Stimulated activated CD4-positive, alpha-beta T cell treated with anti-CD3 and anti-CD28 coated beads, Interleukin-15, amount 100 ng/mL, for 24 hours (primary cell): ENCODE results near the gene UBN2.

ENCODE experiments used
- DNase-seq: peaks from one replicate; pipeline ENCODE4 v3.0.0-alpha.2; 2020

UBN2 gene

GRCh38 chr7:139232904-139233303 lies 1.9 kb downstream of the UBN2 start:
- DNase-seq, result no peak

GRCh38 chr7:139241258-139241657 lies 10.2 kb downstream of the UBN2 start:
- DNase-seq, result no peak

- DNase-seq, result no peak
Measured at GRCh38 chr7:139242741-139243281, 11.8 kb downstream of the UBN2 start.

- no peak for DNase-seq
Measured at GRCh38 chr7:139245401-139245800, 14.4 kb downstream of the UBN2 start.

- no peak for DNase-seq
Measured at GRCh38 chr7:139246494-139246893, 15.5 kb downstream of the UBN2 start.

GRCh38 chr7:139246905-139247304 lies 15.9 kb downstream of the UBN2 start:
- DNase-seq, result no peak

- no peak for DNase-seq
Measured at GRCh38 chr7:139249179-139249810, 18.3 kb downstream of the UBN2 start.

GRCh38 chr7:139252451-139252850 lies 21.4 kb downstream of the UBN2 start:
- no peak for DNase-seq

- no peak for DNase-seq
Measured at GRCh38 chr7:139254281-139254680, 23.2 kb downstream of the UBN2 start.

- no peak for DNase-seq
Measured at GRCh38 chr7:139254728-139255127, 23.7 kb downstream of the UBN2 start.

GRCh38 chr7:139255290-139255689 lies 24.3 kb downstream of the UBN2 start:
- DNase-seq, result no peak

- no peak for DNase-seq
Measured at GRCh38 chr7:139259142-139259541, 28.1 kb downstream of the UBN2 start.

GRCh38 chr7:139264220-139264619 lies 33.2 kb downstream of the UBN2 start:
- no peak for DNase-seq

GRCh38 chr7:139265673-139266072 lies 34.6 kb downstream of the UBN2 start:
- DNase-seq, result no peak

- DNase-seq, result no peak
Measured at GRCh38 chr7:139271718-139272628, 40.9 kb downstream of the UBN2 start.

GRCh38 chr7:139284252-139284896 lies 53.3 kb downstream of the UBN2 start:
- no peak for DNase-seq

GRCh38 chr7:139286144-139286543 lies 55.1 kb downstream of the UBN2 start:
- DNase-seq, result no peak

- no peak for DNase-seq
Measured at GRCh38 chr7:139292821-139293220, 61.8 kb downstream of the UBN2 start.

- no peak for DNase-seq
Measured at GRCh38 chr7:139293534-139293933, 62.5 kb downstream of the UBN2 start.

GRCh38 chr7:139294241-139294640 lies 63.2 kb downstream of the UBN2 start:
- DNase-seq, result no peak

- no peak for DNase-seq
Measured at GRCh38 chr7:139294951-139295575, 64.0 kb downstream of the UBN2 start.

GRCh38 chr7:139297795-139298194 lies 66.8 kb downstream of the UBN2 start:
- DNase-seq, result no peak

GRCh38 chr7:139299296-139299695 lies 68.3 kb downstream of the UBN2 start:
- DNase-seq, result no peak
